ENCODE data around the gene ABCG4. TPM values are rescaled to one million over a fixed set of nuclear protein-coding genes. Genes with fewer than 3 reads are reported as not detected.

ABCG4 gene
- total RNA-seq, 2 experiments from 2014 or later = not detected

DNA sequence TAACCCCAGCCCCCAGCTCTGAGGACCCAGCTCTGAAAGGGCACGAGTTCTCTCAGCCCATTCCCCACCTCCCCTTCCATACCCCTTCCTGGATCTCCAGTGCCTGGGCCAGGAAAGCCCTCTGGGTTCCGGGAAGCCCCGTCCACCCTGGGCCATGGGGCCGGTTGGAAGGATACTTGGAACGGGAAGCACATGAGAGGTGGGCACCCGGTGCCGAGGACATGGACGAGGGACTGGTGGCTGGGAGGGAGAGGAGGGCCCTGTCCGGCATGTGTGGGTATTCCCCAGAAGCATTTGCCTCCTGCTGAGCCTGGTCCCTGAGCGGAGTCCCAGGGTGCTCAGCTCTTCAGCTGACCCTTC, 32.6 kb upstream of the ABCG4 start:
- ChIA-PET POLR2A (interaction anchor here (0.9 to 1.5 kb wide), 6 partner anchors 9 to 86 kb away, joined by 3 to 6 read pairs (median 4); partner anchors contain the start of genes DPAGT1, SLC37A4 and VPS11), CTCF (interaction anchor here (0.9 to 1.8 kb wide), 3 partner anchors 19 to 222 kb away, joined by 3 to 6 read pairs (median 4); a partner anchor contains a TSS)
- Mint-ChIP-seq H3K9me3 (no peaks in the 10 kb centered on the region), H3K27me3 (no peaks in the 10 kb centered on the region), H3K4me3 (no peak overlapping the region), H3K27ac (peak overlapping the region; percentile 96), H3K4me1 (ENCODE audit: low read depth) (peaks cover 37% of the 10 kb centered on the region), H3K36me3 (peaks cover 31% of the 10 kb centered on the region)
- intact Hi-C loops (cut with micrococcal nuclease) = no loop called here
- DNase-seq = no peak

- Mint-ChIP-seq H3K36me3 (peaks cover 31% of the 10 kb centered on the region), H3K4me3 (no peak overlapping the region), H3K4me1 (ENCODE audit: low read depth) (peaks cover 37% of the 10 kb centered on the region), H3K27me3 (no peaks in the 10 kb centered on the region), H3K9me3 (no peaks in the 10 kb centered on the region), H3K27ac (peak overlapping the region; percentile 66)
- intact Hi-C loops (cut with micrococcal nuclease) = no loop called here
- DNase-seq = no peak
- POLR2A ChIA-PET = interaction anchor here (1.5 kb wide), 3 partner anchors 9 to 22 kb away, joined by 4 to 6 read pairs (median 6); partner anchors contain the start of gene DPAGT1
- CTCF ChIA-PET = interaction anchor here (0.9 to 1.8 kb wide), 2 partner anchors 21 to 221 kb away, joined by 4 to 6 read pairs; a partner anchor contains a TSS
These were observed 32.3 kb upstream of the ABCG4 start for GRCh38 chr11:119116601-119117000.

GRCh38 chr11:119117004-119117706, 31.7 kb upstream of the ABCG4 start:
- intact Hi-C loops (cut with micrococcal nuclease) = no loop called here
- no peak overlapping the region for H3K27ac Mint-ChIP-seq
- CTCF ChIA-PET = no interaction called here
- H3K4me1 Mint-ChIP-seq (ENCODE audit: low read depth) = peaks cover 39% of the 10 kb centered on the region
- POLR2A ChIA-PET = no interaction called here
- H3K9me3 Mint-ChIP-seq = no peaks in the 10 kb centered on the region
- H3K4me3 Mint-ChIP-seq = no peak overlapping the region
- no peaks in the 10 kb centered on the region for H3K27me3 Mint-ChIP-seq
- peaks cover 29% of the 10 kb centered on the region for H3K36me3 Mint-ChIP-seq
- DNase-seq = no peak

DNA sequence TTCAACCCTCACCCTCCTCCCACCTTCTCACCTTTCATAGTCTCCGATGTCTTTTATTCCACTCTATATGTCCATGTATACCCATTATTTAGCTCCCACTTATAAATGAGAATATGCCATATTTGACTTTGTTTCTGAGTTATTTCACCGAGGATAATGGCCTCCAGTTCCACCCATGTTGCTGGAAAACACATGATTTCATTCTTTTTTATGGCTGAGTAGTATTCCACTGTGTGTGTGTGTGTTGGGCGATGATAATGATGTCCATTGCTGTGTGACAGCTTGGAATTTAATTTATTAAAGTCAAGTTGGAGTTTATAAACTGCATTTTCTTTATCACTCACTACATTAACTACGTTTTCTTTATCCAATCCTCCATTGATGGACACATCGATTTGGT, 30.6 kb upstream of the ABCG4 start:
- Mint-ChIP-seq H3K4me1 (ENCODE audit: low read depth) (peaks cover 48% of the 10 kb centered on the region), H3K36me3 (peaks cover 27% of the 10 kb centered on the region), H3K9me3 (no peaks in the 10 kb centered on the region), H3K27me3 (no peaks in the 10 kb centered on the region), H3K4me3 (no peak overlapping the region), H3K27ac (no peak overlapping the region)
- ChIA-PET CTCF (interaction anchor here (1.1 kb wide), 1 partner anchor 51 kb away, joined by 3 read pairs; no protein-coding TSS in a partner anchor), POLR2A (no interaction called here)
- intact Hi-C loops (cut with micrococcal nuclease) = no loop called here
- DNase-seq = no peak

- H3K4me1 Mint-ChIP-seq (ENCODE audit: low read depth) = peaks cover 48% of the 10 kb centered on the region
- peaks cover 24% of the 10 kb centered on the region for H3K36me3 Mint-ChIP-seq
- no peak overlapping the region for H3K4me3 Mint-ChIP-seq
- H3K9me3 Mint-ChIP-seq = no peaks in the 10 kb centered on the region
- H3K27ac Mint-ChIP-seq = no peak overlapping the region
- intact Hi-C loops (cut with micrococcal nuclease) = no loop called here
- POLR2A ChIA-PET = no interaction called here
- CTCF ChIA-PET = interaction anchor here (1.1 kb wide), 1 partner anchor 50 kb away, joined by 3 read pairs; no protein-coding TSS in a partner anchor
- no peaks in the 10 kb centered on the region for H3K27me3 Mint-ChIP-seq
- no peak for DNase-seq
These were observed 29.9 kb upstream of the ABCG4 start for GRCh38 chr11:119118946-119119345.

DNA sequence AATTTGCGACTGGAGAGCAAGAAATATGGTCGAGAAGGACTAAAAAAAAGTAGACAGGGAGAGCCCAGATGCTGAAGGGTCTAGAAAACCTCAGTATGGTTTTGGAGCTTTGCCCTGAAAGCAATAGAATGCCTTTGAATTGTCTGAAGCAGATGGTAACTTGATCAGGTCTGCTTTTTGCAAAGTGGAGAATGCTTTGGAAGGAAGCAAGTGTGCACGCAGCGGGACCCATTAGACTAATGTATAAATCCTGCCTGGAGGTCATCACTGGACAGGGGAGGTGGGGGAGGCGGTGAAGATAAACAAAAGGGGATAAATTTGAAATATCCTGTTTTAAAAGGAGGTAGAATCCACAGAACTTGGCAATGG, 28.2 kb upstream of the ABCG4 start:
- Mint-ChIP-seq H3K4me3 (peak overlapping the region; percentile 88), H3K4me1 (ENCODE audit: low read depth) (peaks cover 33% of the 10 kb centered on the region), H3K36me3 (peaks cover 16% of the 10 kb centered on the region), H3K9me3 (no peaks in the 10 kb centered on the region), H3K27ac (peak overlapping the region; percentile 73), H3K27me3 (no peaks in the 10 kb centered on the region)
- ChIA-PET CTCF (interaction anchor here (0.9 to 1.8 kb wide), 4 partner anchors 12 to 76 kb away, joined by 3 to 9 read pairs (median 4); no protein-coding TSS in a partner anchor), POLR2A (interaction anchor here (0.9 to 2.2 kb wide), 5 partner anchors 10 to 30 kb away, joined by 3 to 10 read pairs (median 3); partner anchors contain the start of gene C2CD2L)
- intact Hi-C loops (cut with micrococcal nuclease) = loop anchor here (1.0 to 5.0 kb wide), 6 partner anchors 13 to 212 kb away; partner anchors contain the start of genes C2CD2L, DPAGT1, HMBS and RNF26
- no peak for DNase-seq

- intact Hi-C loops (cut with micrococcal nuclease) = loop anchor here (1.0 to 5.0 kb wide), 6 partner anchors 14 to 211 kb away; partner anchors contain the start of genes C2CD2L, DPAGT1, HMBS and RNF26
These were observed 27.6 kb upstream of the ABCG4 start, which contains the start of gene HINFP for GRCh38 chr11:119121008-119121810. TSS of gene HINFP (plus strand) at chr11:119121580. CDS start at chr11:119126945, 5,365 bp downstream.

DNA sequence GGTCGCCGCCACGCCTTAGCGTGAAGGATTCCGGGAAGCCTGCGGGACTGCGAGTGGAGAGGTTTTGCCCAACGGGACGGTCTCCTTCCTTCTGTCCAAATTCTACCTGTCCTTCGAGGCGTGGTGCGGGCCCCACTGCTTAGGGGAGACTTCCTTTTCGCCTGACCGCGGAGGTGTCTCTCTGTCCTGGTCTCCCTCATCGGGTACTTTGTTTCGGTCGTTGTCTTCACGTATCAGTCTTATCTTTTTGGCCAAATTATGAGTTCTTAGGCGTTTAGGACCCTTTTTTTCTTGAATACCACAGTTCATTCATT, 27.1 kb upstream of the ABCG4 start:
- peaks cover 14% of the 10 kb centered on the region for H3K36me3 Mint-ChIP-seq
- peaks cover 29% of the 10 kb centered on the region for H3K4me1 Mint-ChIP-seq (ENCODE audit: low read depth)
- H3K27me3 Mint-ChIP-seq = no peaks in the 10 kb centered on the region
- DNase-seq = no peak
- intact Hi-C loops (cut with micrococcal nuclease) = loop anchor here (1.0 to 5.0 kb wide), 6 partner anchors 14 to 211 kb away; partner anchors contain the start of genes C2CD2L, DPAGT1, HMBS and RNF26
- ChIA-PET CTCF (interaction anchor here (1.0 to 1.5 kb wide), 6 partner anchors 11 to 84 kb away, joined by 3 to 5 read pairs (median 4); partner anchors contain the start of genes C2CD2L, CBL, NLRX1 and VPS11), POLR2A (interaction anchor here (0.5 to 2.2 kb wide), 9 partner anchors 13 to 66 kb away, joined by 3 to 10 read pairs (median 3); partner anchors contain the start of genes C2CD2L, DPAGT1 and VPS11)
- no peaks in the 10 kb centered on the region for H3K9me3 Mint-ChIP-seq
- H3K27ac Mint-ChIP-seq = peak overlapping the region; percentile 78
- H3K4me3 Mint-ChIP-seq = peak overlapping the region; percentile 88

More at GRCh38 chr11:119121008-119121810, 27.6 kb upstream of the ABCG4 start, which contains the start of gene HINFP:
- no peaks in the 10 kb centered on the region for H3K27me3 Mint-ChIP-seq
- H3K9me3 Mint-ChIP-seq = no peaks in the 10 kb centered on the region
- CTCF ChIA-PET = interaction anchor here (0.7 to 1.8 kb wide), 10 partner anchors 11 to 75 kb away, joined by 3 to 9 read pairs (median 4); partner anchors contain the start of genes C2CD2L, NLRX1 and VPS11
- POLR2A ChIA-PET = interaction anchor here (0.5 to 2.2 kb wide), 10 partner anchors 11 to 65 kb away, joined by 3 to 10 read pairs (median 3); partner anchors contain the start of genes C2CD2L, DPAGT1 and VPS11
- DNase-seq = peak; percentile 100
- H3K4me3 Mint-ChIP-seq = peak within 1 kb of the TSS; percentile 88
- H3K27ac Mint-ChIP-seq = peak within 1 kb of the TSS; percentile 78
- peaks cover 28% of the 10 kb centered on the region for H3K4me1 Mint-ChIP-seq (ENCODE audit: low read depth)
- peaks cover 14% of the 10 kb centered on the region for H3K36me3 Mint-ChIP-seq

DNA sequence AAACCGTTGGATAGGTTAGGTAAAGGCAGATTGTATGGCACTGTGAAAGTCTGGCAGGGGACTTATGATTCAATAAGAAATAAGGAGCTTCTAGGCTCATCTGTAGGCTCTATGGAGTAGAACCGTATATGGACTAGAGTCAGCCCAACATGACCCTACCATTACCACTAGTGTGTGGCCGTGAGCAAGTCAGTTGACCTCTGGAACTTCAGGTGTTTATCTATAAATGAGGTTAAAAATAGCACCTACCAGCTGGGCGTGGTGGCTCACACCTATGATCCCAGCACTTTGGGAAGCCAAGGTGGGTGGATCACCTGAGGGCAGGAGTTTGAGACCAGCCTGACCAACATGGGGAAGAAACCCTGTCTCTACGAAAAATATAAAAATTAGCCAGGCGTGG, 23.0 kb upstream of the ABCG4 start:
- H3K27ac Mint-ChIP-seq = no peak overlapping the region
- no peak overlapping the region for H3K4me3 Mint-ChIP-seq
- intact Hi-C loops (cut with micrococcal nuclease) = no loop called here
- POLR2A ChIA-PET = no interaction called here
- H3K4me1 Mint-ChIP-seq (ENCODE audit: low read depth) = peaks cover 29% of the 10 kb centered on the region
- H3K9me3 Mint-ChIP-seq = no peaks in the 10 kb centered on the region
- CTCF ChIA-PET = no interaction called here
- no peaks in the 10 kb centered on the region for H3K27me3 Mint-ChIP-seq
- peaks cover 9% of the 10 kb centered on the region for H3K36me3 Mint-ChIP-seq
- no peak for DNase-seq

- CTCF ChIA-PET = interaction anchor here (1.2 kb wide), 1 partner anchor 70 kb away, joined by 4 read pairs; no protein-coding TSS in a partner anchor
These were observed 22.1 kb upstream of the ABCG4 start for GRCh38 chr11:119126675-119127268.

GRCh38 chr11:119130662-119131061, 18.2 kb upstream of the ABCG4 start:
- no peak overlapping the region for H3K4me3 Mint-ChIP-seq
- H3K9me3 Mint-ChIP-seq = no peaks in the 10 kb centered on the region
- no peak overlapping the region for H3K27ac Mint-ChIP-seq
- ChIA-PET CTCF (no interaction called here), POLR2A (no interaction called here)
- intact Hi-C loops (cut with micrococcal nuclease) = no loop called here
- no peaks in the 10 kb centered on the region for H3K27me3 Mint-ChIP-seq
- H3K4me1 Mint-ChIP-seq (ENCODE audit: low read depth) = peaks cover 11% of the 10 kb centered on the region
- no peak for DNase-seq
- peaks cover 26% of the 10 kb centered on the region for H3K36me3 Mint-ChIP-seq

More at GRCh38 chr11:119126675-119127268, 22.1 kb upstream of the ABCG4 start:
- Mint-ChIP-seq H3K27ac (peak overlapping the region; percentile 61), H3K4me3 (no peak overlapping the region), H3K4me1 (ENCODE audit: low read depth) (peaks cover 26% of the 10 kb centered on the region), H3K9me3 (no peaks in the 10 kb centered on the region), H3K27me3 (no peaks in the 10 kb centered on the region), H3K36me3 (peaks cover 15% of the 10 kb centered on the region)
- DNase-seq = no peak
- intact Hi-C loops (cut with micrococcal nuclease) = no loop called here
- POLR2A ChIA-PET = interaction anchor here (0.6 kb wide), 1 partner anchor 83 kb away, joined by 6 read pairs; no protein-coding TSS in a partner anchor
